Coronary artery (tissue), 2 donors: ENCODE data around the gene ZDHHC14.

Source experiments
- DNase-seq: peaks from one replicate; pipeline ENCODE4 v3.0.0-alpha.2; 2017; ENCODE audit warnings: low spot score
- H3K27ac ChIP-seq, 2 donors: fragments of 200-600 bp; sonication (generic); one replicate each; pipeline ENCODE4 v1.5.1; 2016 to 2019
- H3K4me3 ChIP-seq: fragments of 200-600 bp; sonication (generic); 2 replicates; pipeline ENCODE4 v1.5.1; 2016; ENCODE audit warnings: mild to moderate bottlenecking, moderate library complexity
- TF ChIP-seq, protein P1 (sequence below): fragments of 200-600 bp; sonication (generic); IDR thresholded peaks from one replicate; pipeline ENCODE4 v1.5.1; 2019; ENCODE audit warnings: antibody characterized with exemption

ZDHHC14 gene

GRCh38 chr6:157659536-157660271, 278.7 kb downstream of the ZDHHC14 start:
- no peak overlapping the region for H3K4me3 ChIP-seq
- no peak for DNase-seq
- TF ChIP-seq, protein P1, sequence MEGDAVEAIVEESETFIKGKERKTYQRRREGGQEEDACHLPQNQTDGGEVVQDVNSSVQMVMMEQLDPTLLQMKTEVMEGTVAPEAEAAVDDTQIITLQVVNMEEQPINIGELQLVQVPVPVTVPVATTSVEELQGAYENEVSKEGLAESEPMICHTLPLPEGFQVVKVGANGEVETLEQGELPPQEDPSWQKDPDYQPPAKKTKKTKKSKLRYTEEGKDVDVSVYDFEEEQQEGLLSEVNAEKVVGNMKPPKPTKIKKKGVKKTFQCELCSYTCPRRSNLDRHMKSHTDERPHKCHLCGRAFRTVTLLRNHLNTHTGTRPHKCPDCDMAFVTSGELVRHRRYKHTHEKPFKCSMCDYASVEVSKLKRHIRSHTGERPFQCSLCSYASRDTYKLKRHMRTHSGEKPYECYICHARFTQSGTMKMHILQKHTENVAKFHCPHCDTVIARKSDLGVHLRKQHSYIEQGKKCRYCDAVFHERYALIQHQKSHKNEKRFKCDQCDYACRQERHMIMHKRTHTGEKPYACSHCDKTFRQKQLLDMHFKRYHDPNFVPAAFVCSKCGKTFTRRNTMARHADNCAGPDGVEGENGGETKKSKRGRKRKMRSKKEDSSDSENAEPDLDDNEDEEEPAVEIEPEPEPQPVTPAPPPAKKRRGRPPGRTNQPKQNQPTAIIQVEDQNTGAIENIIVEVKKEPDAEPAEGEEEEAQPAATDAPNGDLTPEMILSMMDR: no peak
- H3K27ac ChIP-seq: no peak overlapping the region

GRCh38 chr6:157660414-157660813, 279.4 kb downstream of the ZDHHC14 start:
- TF ChIP-seq, protein P1: no peak
- no peak for DNase-seq
- Histone ChIP-seq H3K27ac (no peak overlapping the region), H3K4me3 (no peak overlapping the region)

- DNase-seq: no peak
- Histone ChIP-seq H3K27ac (no peak overlapping the region), H3K4me3 (no peak overlapping the region)
- TF ChIP-seq, protein P1: no peak
Observed at GRCh38 chr6:157661652-157662051, 280.7 kb downstream of the ZDHHC14 start.

GRCh38 chr6:157663261-157663660, 282.3 kb downstream of the ZDHHC14 start:
- Histone ChIP-seq H3K27ac (no peak overlapping the region), H3K4me3 (no peak overlapping the region)
- TF ChIP-seq, protein P1: no peak
- DNase-seq: no peak

DNA sequence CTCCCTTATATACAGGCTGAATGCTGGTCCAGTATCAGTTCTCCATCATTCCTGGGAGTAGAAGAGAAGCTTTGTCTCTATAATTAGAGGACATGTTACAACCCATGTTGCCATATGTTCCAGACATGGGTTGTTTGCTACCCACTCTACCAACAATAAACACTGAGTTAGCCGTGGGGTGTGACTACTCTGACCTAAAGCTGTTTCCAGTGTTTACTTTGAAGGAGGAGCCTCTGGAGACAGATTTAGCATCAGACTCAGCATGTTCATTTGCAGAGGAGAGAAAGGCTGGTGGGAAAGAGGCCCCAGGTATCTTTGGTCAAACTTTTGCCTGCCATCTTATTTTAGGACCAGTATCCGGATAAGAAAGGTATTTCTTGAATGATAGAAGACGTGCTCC, 284.2 kb downstream of the ZDHHC14 start:
- Histone ChIP-seq H3K4me3 (no peak overlapping the region), H3K27ac (no peak overlapping the region)
- DNase-seq: no peak
- TF ChIP-seq, protein P1: no peak

DNA sequence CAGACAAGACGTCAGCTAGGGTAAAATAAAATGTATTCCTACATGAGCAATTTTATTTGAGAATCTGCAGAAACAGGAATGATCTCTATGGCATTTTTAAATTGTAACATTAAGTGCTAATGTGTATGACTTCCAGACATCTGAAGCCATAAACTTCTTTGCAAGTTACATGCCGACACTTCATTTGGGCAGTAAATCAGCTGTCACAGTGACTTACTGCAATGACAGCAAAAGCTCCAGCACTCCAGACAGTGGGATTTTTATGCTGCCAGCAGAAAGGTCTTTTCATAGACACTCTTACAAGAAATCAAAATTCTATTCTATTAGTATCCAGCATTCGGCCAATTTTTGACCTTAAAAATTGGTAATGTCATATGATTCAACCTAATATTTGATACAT, 285.7 kb downstream of the ZDHHC14 start:
- Histone ChIP-seq H3K27ac (no peak overlapping the region), H3K4me3 (no peak overlapping the region)
- TF ChIP-seq, protein P1: no peak
- no peak for DNase-seq
